Nephron progenitor cell (in vitro differentiated cells): Measurements from ENCODE around the gene RAB11FIP3.
"Not testable (repeated sequence)": the region's sequence is repeated elsewhere in the genome, so short reads cannot be mapped to it uniquely, and the experiment has no call there.

ENCODE experiments used
- DNase-seq: peaks from one replicate; pipeline ENCODE4 v3.0.0; 2021
- H3K27ac Mint-ChIP-seq: 2 replicates; pipeline ENCODE4 v1.8.0; 2021; ENCODE audit warnings: mild to moderate bottlenecking, moderate library complexity, mixed read lengths
- H3K27me3 Mint-ChIP-seq: 2 replicates; pipeline ENCODE4 v1.8.0; 2021; ENCODE audit warnings: mild to moderate bottlenecking, low read depth, mixed read lengths; ENCODE audit not compliant: poor library complexity
- H3K36me3 Mint-ChIP-seq: 2 replicates; pipeline ENCODE4 v1.8.0; 2021; ENCODE audit warnings: low read depth, mixed read lengths
- H3K4me1 Mint-ChIP-seq: 2 replicates; pipeline ENCODE4 v1.8.0; 2021; ENCODE audit warnings: mixed read lengths
- H3K4me3 Mint-ChIP-seq: 2 replicates; pipeline ENCODE4 v1.8.0; 2021; ENCODE audit warnings: mild to moderate bottlenecking, moderate library complexity, mixed read lengths
- H3K9me3 Mint-ChIP-seq: 2 replicates; pipeline ENCODE4 v1.8.0; 2021; ENCODE audit warnings: mild to moderate bottlenecking, moderate library complexity, mixed read lengths
- TF ChIP-seq, protein P1 (sequence below): fragments of 200-600 bp; sonication (generic); IDR thresholded peaks from 2 replicates; pipeline ENCODE4 v1.5.0; 2021; ENCODE audit warnings: antibody characterized with exemption

Gene RAB11FIP3

DNA sequence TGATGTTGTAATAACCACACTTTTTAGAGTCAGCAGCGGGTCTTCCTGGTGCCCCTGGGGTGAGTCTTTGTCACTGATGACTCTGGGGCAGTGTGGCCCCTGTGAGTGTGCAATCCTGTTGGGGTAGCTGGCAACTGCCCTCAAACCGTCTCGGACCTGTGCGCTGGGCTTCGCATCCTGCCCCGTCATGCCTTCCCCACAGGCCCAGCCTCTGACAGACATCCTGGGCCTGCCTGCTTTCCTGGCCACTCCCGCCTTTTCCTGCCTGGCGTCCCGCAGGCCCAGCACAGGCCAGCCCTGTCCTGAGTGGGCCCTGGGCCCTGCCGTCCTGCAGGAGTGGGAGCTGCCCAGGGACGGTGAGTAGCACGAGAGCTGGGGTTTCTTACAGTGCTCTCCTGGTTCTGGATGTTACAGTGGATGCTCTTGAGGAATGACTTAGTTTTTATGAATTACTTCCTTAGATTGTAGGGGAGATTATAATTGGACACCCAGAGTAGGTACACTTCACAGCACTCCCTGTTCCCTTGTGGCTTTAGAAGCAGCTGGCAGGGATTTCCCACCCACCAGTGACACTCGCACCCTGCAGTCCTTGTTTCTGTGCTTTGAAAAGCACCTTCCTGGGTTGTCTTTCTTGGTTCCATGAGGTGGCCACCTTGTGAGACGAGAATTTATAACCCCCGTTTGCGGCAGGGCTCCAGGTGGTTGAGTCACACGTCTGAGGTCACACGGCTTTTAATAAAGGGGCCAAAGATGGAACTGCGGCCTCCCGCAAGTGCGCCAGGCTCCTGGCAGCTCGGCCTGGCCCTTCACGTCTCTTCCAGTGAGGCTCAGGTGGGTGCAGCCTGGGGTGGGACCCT lies 52.1 kb downstream of the RAB11FIP3 start:
- H3K4me3 Mint-ChIP-seq: no peak overlapping the region
- TF ChIP-seq, protein P1, sequence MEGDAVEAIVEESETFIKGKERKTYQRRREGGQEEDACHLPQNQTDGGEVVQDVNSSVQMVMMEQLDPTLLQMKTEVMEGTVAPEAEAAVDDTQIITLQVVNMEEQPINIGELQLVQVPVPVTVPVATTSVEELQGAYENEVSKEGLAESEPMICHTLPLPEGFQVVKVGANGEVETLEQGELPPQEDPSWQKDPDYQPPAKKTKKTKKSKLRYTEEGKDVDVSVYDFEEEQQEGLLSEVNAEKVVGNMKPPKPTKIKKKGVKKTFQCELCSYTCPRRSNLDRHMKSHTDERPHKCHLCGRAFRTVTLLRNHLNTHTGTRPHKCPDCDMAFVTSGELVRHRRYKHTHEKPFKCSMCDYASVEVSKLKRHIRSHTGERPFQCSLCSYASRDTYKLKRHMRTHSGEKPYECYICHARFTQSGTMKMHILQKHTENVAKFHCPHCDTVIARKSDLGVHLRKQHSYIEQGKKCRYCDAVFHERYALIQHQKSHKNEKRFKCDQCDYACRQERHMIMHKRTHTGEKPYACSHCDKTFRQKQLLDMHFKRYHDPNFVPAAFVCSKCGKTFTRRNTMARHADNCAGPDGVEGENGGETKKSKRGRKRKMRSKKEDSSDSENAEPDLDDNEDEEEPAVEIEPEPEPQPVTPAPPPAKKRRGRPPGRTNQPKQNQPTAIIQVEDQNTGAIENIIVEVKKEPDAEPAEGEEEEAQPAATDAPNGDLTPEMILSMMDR: no peak
- H3K27me3 Mint-ChIP-seq: no peaks in the 10 kb centered on the region
- no peak for DNase-seq
- H3K36me3 Mint-ChIP-seq: peaks cover 25% of the 10 kb centered on the region
- H3K9me3 Mint-ChIP-seq: no peaks in the 10 kb centered on the region
- no peak overlapping the region for H3K27ac Mint-ChIP-seq
- H3K4me1 Mint-ChIP-seq: peaks cover 43% of the 10 kb centered on the region

DNA sequence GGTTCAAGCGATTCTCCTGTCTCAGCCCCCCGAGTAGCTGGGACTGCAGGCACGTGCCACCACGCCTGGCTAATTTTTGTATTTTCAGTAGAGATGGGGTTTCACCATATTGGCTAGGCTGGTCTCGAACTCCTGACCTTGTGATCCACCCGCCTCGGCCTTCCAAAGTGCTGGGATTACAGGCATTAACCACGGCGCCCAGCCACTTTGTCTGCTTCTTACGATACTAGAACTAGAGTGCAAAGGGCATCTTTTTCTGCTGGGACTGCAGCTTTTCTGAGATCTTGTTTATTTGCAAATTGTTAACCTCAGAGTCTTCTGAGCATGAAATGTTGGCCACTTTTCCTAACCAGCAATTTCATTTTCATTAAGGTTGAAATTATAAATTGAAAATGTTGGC lies 52.8 kb downstream of the RAB11FIP3 start:
- not testable (repeated sequence) for DNase-seq, H3K27me3 Mint-ChIP-seq, H3K4me3 Mint-ChIP-seq, H3K9me3 Mint-ChIP-seq
- peak overlapping the region; percentile 68 for H3K27ac Mint-ChIP-seq
- H3K36me3 Mint-ChIP-seq: peaks cover 17% of the 10 kb centered on the region
- peaks cover 44% of the 10 kb centered on the region for H3K4me1 Mint-ChIP-seq

DNA sequence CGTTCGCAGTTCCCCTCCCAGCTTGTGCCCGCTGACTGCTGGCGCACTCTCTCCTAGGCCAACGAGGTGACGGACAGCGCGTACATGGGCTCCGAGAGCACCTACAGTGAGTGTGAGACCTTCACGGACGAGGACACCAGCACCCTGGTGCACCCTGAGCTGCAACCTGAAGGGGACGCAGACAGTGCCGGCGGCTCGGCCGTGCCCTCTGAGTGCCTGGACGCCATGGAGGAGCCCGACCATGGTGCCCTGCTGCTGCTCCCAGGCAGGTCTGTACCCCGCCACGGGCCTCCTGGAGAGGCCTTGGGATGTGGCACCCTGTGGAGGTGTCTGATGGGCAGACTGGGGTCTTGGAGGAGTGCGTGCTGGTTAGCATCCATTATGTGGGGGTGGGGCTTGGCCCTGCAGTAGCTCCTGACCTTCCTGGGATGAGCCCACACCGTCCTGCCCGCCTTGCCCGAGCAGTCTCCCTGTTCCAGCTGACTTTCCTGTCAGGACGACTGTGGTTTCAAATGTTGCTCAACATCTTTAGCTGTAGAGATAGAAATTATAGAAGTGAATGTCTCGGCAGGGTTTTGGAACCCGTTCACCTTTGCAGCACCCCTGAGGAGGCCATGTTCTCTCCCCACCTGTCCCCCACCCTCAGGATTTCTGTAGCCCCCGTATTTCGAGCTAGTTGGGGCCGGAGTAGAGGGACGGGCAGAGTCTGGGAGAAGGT lies 57.2 kb downstream of the RAB11FIP3 start:
- Mint-ChIP-seq H3K36me3 (peaks cover 8% of the 10 kb centered on the region), H3K27ac (no peak overlapping the region), H3K9me3 (no peaks in the 10 kb centered on the region), H3K4me3 (no peak overlapping the region), H3K4me1 (peaks cover 31% of the 10 kb centered on the region), H3K27me3 (no peaks in the 10 kb centered on the region)
- TF ChIP-seq, protein P1: no peak
- no peak for DNase-seq

DNA sequence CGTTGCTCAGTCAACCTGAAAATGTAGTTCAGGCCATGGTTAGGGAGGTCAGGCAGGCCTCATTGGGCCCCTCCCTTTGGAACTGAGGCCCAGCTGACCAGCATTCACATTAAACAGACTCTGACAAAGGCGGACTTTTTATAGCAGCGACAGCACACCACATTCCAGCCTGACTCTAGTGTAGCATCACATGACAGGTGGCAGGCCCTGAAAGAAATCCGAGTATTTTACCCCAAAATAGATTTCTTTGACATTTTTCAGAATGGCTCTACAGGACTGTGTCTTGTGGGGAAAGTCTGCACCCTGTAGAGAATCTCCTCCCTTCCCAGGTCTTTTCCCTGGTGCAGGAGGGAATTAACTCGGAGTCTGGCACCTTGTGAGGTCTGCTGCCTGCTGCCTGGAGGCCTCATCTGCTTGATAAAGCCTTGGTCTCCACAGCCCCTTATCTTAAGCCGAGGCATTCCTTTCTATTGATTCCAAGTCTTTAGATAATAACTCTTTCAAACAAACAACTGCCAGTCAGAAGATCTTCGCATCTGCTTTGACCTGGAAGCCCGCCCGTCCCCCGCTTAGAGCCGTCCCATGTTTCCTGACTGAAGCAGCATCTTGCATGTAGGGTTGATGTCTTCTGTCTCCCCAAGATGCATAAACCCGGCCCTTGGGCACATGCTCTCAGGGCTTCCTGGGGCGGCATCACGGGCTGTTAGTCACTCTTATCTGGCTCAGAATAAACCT lies 58.1 kb downstream of the RAB11FIP3 start:
- DNase-seq: no peak
- Mint-ChIP-seq H3K4me3 (no peak overlapping the region), H3K9me3 (no peaks in the 10 kb centered on the region), H3K4me1 (peaks cover 31% of the 10 kb centered on the region), H3K27me3 (no peaks in the 10 kb centered on the region), H3K36me3 (peaks cover 13% of the 10 kb centered on the region), H3K27ac (peak overlapping the region; percentile 97)
- TF ChIP-seq, protein P1: no peak

DNA sequence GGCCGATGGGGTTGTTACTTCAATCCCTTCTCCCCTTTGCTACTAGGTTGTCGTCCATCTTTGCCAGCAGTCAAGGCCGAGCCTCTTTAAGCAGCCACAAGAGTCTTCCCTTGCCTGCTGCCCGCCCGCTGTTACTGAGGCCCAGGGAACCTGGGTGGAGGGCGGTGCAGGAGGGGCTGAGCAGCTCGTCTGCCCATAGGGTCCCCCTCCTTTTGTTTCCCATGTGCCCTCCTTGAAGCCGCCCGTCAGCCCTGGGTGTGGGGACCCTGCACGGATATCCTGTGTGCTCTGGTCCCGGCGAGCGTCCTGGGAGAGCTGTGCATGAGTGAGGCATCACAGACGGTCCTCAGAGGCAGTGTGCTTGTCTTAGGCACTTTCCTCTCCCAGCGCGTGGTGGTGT lies 64.2 kb downstream of the RAB11FIP3 start:
- H3K27ac Mint-ChIP-seq: peak overlapping the region; percentile 96
- peaks cover 48% of the 10 kb centered on the region for H3K36me3 Mint-ChIP-seq
- H3K4me1 Mint-ChIP-seq: peaks cover 17% of the 10 kb centered on the region
- no peaks in the 10 kb centered on the region for H3K9me3 Mint-ChIP-seq
- H3K27me3 Mint-ChIP-seq: peaks cover 4% of the 10 kb centered on the region
- no peak for DNase-seq
- TF ChIP-seq, protein P1: no peak
- no peak overlapping the region for H3K4me3 Mint-ChIP-seq

DNA sequence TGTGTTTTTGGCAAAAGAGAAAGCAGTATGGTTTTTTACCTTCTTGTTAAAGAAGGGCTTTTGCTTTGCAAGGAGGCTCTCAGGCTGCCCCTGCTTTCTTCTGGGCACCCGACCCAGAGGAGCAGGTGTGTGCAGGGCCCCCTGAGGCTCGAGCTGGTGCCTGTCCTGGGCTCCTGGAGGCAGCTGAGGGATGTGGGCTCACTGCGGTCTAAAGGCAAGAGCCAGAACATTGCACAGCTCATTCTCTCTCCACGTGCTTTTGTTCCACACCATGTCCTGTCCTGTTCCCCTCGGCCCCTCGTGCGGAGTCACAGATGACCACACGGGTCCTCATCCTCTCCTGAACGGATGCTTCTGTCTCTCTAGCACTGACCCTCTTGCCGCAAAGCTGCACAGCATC lies 65.3 kb downstream of the RAB11FIP3 start:
- TF ChIP-seq, protein P1: no peak
- DNase-seq: no peak
- peaks cover 4% of the 10 kb centered on the region for H3K27me3 Mint-ChIP-seq
- H3K4me3 Mint-ChIP-seq: no peak overlapping the region
- H3K27ac Mint-ChIP-seq: peak overlapping the region; percentile 97
- H3K9me3 Mint-ChIP-seq: no peaks in the 10 kb centered on the region
- peaks cover 17% of the 10 kb centered on the region for H3K4me1 Mint-ChIP-seq
- peaks cover 60% of the 10 kb centered on the region for H3K36me3 Mint-ChIP-seq
